B cell (primary cell): ENCODE measurements around the gene KCTD7.

Experiments used
- EZH2 ChIP-seq: IDR thresholded peaks from 2 replicates; pipeline ENCODE4 v1.6.1; 2012; ENCODE audit warnings: borderline replicate concordance, low read depth, mild to moderate bottlenecking, moderate library complexity, low read length; ENCODE audit not compliant: insufficient read depth, poor library complexity, severe bottlenecking
- TF ChIP-seq, protein P1 (sequence below): fragments of 200-600 bp; IDR thresholded peaks from one replicate; pipeline ENCODE4 v1.8.0; 2022; ENCODE audit warnings: antibody characterized with exemption, mild to moderate bottlenecking

DNA sequence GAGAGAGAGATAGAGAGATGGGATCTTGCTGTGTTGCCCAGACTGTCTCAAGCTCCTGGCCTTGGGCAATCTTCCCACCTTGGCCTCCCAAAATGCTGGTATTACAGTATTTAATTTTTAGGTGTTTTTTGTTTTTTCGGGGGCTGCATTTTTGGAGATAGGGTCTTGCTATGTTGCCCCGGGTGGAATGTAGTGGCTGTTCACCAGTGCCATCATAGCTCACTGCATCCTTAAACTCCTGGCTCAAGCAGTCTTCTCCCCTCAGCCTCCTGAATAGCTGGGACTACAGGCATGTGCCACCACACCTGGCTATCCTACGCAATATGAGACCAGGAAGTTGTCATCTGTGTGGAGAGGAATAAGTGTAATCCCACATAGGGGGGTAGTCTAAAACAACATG, 42.4 kb downstream of the KCTD7 start:
- TF ChIP-seq, protein P1, sequence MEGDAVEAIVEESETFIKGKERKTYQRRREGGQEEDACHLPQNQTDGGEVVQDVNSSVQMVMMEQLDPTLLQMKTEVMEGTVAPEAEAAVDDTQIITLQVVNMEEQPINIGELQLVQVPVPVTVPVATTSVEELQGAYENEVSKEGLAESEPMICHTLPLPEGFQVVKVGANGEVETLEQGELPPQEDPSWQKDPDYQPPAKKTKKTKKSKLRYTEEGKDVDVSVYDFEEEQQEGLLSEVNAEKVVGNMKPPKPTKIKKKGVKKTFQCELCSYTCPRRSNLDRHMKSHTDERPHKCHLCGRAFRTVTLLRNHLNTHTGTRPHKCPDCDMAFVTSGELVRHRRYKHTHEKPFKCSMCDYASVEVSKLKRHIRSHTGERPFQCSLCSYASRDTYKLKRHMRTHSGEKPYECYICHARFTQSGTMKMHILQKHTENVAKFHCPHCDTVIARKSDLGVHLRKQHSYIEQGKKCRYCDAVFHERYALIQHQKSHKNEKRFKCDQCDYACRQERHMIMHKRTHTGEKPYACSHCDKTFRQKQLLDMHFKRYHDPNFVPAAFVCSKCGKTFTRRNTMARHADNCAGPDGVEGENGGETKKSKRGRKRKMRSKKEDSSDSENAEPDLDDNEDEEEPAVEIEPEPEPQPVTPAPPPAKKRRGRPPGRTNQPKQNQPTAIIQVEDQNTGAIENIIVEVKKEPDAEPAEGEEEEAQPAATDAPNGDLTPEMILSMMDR: no peak
- TF ChIP-seq EZH2: no peak
